Right lobe of liver (tissue), 4 donors: Measurements from ENCODE around the gene MMP21.

ENCODE experiments used
- POLR2A ChIP-seq: fragments of 450-650 bp; IDR thresholded peaks from one replicate; pipeline ENCODE4 v1.6.1; 2017; ENCODE audit warnings: antibody characterized with exemption, mild to moderate bottlenecking
- TF ChIP-seq, protein P1 (sequence below), 4 donors: fragments of 200-600 bp in 3 of 4; fragments of 450-650 bp in 1 of 4; IDR thresholded peaks; one replicate each; pipeline versions ENCODE4 v1.5.1 to v1.8.0; 2016 to 2022; ENCODE audit warnings: antibody characterized with exemption in 4 of 4, mild to moderate bottlenecking in 2 of 4
- donor health status: DM: no; HTN: no; CAD: no.
- donor health status: DM: no; HTN: no; CAD: no.
- donor health status: DM: no; HTN: yes; CAD: no.

DNA sequence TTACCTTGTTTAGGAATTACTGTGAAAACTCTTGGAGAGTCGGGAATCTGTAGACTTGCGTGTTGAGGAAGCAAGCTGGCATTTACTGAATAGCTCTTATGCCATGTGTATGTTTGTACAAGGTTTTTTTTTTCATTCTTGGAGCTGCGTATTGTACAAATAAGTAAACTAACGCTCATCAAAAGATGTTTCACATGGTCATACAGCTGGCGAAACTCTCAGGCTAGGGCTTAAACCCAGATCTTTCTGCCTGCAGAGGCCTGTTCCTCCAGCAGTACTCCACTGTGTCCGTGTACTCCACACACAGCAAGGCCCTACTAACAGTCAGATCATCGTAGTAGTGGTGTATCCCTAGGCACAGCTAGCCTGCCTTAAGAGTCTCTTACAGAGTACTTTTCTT, 48.7 kb downstream of the MMP21 start:
- TF ChIP-seq, protein P1, sequence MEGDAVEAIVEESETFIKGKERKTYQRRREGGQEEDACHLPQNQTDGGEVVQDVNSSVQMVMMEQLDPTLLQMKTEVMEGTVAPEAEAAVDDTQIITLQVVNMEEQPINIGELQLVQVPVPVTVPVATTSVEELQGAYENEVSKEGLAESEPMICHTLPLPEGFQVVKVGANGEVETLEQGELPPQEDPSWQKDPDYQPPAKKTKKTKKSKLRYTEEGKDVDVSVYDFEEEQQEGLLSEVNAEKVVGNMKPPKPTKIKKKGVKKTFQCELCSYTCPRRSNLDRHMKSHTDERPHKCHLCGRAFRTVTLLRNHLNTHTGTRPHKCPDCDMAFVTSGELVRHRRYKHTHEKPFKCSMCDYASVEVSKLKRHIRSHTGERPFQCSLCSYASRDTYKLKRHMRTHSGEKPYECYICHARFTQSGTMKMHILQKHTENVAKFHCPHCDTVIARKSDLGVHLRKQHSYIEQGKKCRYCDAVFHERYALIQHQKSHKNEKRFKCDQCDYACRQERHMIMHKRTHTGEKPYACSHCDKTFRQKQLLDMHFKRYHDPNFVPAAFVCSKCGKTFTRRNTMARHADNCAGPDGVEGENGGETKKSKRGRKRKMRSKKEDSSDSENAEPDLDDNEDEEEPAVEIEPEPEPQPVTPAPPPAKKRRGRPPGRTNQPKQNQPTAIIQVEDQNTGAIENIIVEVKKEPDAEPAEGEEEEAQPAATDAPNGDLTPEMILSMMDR (IDR thresholded peaks at IDR 0.05) = no peak
- TF ChIP-seq POLR2A = no peak
